PC-9 (cell line): Measurements from ENCODE around the gene MAP1LC3B2. TPM values are rescaled to one million over a fixed set of nuclear protein-coding genes. Genes with fewer than 3 reads are reported as not detected.

Experiments
- BruUV-seq: library from RNA; stranded (reverse); fragments of 400-500 nt; replicated peaks from 2 replicates; lab custom pipeline; 2021; lab: Mats Ljungman, UMichigan
- CTCF ChIA-PET: fragments of 300-600 bp; sonication (Branson Sonifier 250); formaldehyde crosslinking; loops from one replicate; lab custom pipeline; 2022; ENCODE audit warnings: antibody characterized with exemption; lab: Charles Lee
- POLR2A ChIA-PET: fragments of 300-600 bp; sonication (Branson Sonifier 250); formaldehyde crosslinking; loops from one replicate; lab custom pipeline; 2022; ENCODE audit warnings: antibody characterized with exemption; ENCODE audit not compliant: unreplicated experiment; lab: Charles Lee
- DNase-seq, 2 experiments: peaks; one replicate each; pipeline versions ENCODE4 v3.0.0 to v3.0.0-alpha.2; 2015 to 2022; ENCODE audit warnings: mixed read lengths in 1 of 2
- H2AFZ ChIP-seq: fragments of 200-600 bp; sonication (generic); 2 replicates; pipeline ENCODE4 v1.8.1; 2017; ENCODE audit warnings: antibody characterized with exemption
- H3F3A ChIP-seq: fragments of 200-600 bp; sonication (generic); 2 replicates; pipeline ENCODE4 v1.8.1; 2017; ENCODE audit warnings: antibody characterized with exemption, mild to moderate bottlenecking, low read depth; ENCODE audit not compliant: insufficient read depth
- H3K27ac ChIP-seq: fragments of 200-600 bp; sonication (generic); 2 replicates; pipeline ENCODE4 v1.6.1; 2016; ENCODE audit warnings: mixed run types
- H3K27me3 ChIP-seq: fragments of 200-600 bp; sonication (generic); 2 replicates; pipeline ENCODE4 v1.6.1; 2016; ENCODE audit warnings: low read depth, mixed run types; ENCODE audit not compliant: insufficient read depth
- H3K36me3 ChIP-seq: fragments of 200-600 bp; sonication (generic); 2 replicates; pipeline ENCODE4 v1.6.1; 2016; ENCODE audit warnings: low read depth, mixed run types
- H3K4me1 ChIP-seq: fragments of 200-600 bp; sonication (generic); replicated peaks from 2 replicates; pipeline ENCODE4 v1.6.1; 2016; ENCODE audit warnings: mixed run types; ENCODE audit not compliant: insufficient read depth
- H3K4me2 ChIP-seq: fragments of 200-600 bp; sonication (generic); 2 replicates; pipeline ENCODE4 v1.6.1; 2017; ENCODE audit warnings: mixed run types
- H3K4me3 ChIP-seq: fragments of 200-600 bp; sonication (generic); 2 replicates; pipeline ENCODE4 v1.6.1; 2016; ENCODE audit warnings: mixed run types
- H3K79me2 ChIP-seq: fragments of 200-600 bp; sonication (generic); 2 replicates; pipeline ENCODE4 v1.6.1; 2017; ENCODE audit warnings: low read depth, mixed run types
- H3K9me2 ChIP-seq: fragments of 200-600 bp; sonication (generic); 2 replicates; pipeline ENCODE4 v1.8.1; 2017; ENCODE audit warnings: mild to moderate bottlenecking; ENCODE audit not compliant: insufficient read depth
- H3K9me3 ChIP-seq: fragments of 200-600 bp; sonication (generic); 2 replicates; pipeline ENCODE4 v1.8.1; 2016; ENCODE audit warnings: low read depth; ENCODE audit not compliant: insufficient read depth
- H4K20me1 ChIP-seq: fragments of 200-600 bp; sonication (generic); 2 replicates; pipeline ENCODE4 v1.8.1; 2017; ENCODE audit not compliant: insufficient read depth
- CTCF ChIP-seq: fragments of 200-600 bp; sonication (generic); conservative IDR thresholded peaks from 2 replicates; pipeline ENCODE4 v1.6.1; 2017; ENCODE audit warnings: mixed run types, antibody characterized with exemption, mild to moderate bottlenecking, moderate library complexity
- EZH2 ChIP-seq: fragments of 200-600 bp; sonication (generic); IDR thresholded peaks from 2 replicates; pipeline ENCODE4 v1.8.0; 2017; ENCODE audit warnings: antibody characterized with exemption, low read depth
- intact Hi-C: fragments of 100-400 bp; cut with micrococcal nuclease; formaldehyde crosslinking; loops from one replicate; pipeline ENCODE4 v1.10.0; 2022; ENCODE audit not compliant: unreplicated experiment
- total RNA-seq: library from RNA; stranded (reverse); gene quantifications from 2 replicates; pipeline ENCODE4 v1.2.3, GENCODE V29; 2021

The MAP1LC3B2 gene
- total RNA-seq, 1 experiment from 2014 or later = 1.4 TPM

DNA sequence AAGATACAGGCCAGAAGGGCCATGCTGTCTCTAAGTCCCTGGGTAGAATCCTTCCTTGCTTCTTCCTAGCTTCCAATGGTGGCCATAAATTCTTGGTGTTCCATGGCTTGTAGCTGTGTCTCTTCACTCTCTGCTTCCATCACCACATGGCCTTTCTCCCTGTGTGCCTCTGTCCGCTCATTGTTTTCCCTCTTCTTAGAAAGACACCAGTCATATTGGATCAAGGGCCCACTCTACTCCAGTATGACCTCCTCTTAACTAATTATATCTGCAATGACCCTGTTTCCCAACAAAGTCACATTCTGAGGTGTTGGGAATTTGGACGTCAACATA, 7.6 kb upstream of the MAP1LC3B2 start:
- Histone ChIP-seq H3K9me3 (no peaks in the 10 kb centered on the region; the same call in 1 of the 2 replicates), H2AFZ (no peak overlapping the region), H3K4me1 (no peaks in the 10 kb centered on the region), H3K36me3 (no peaks in the 10 kb centered on the region), H3F3A (no peaks in the 10 kb centered on the region), H3K27me3 (no peaks in the 10 kb centered on the region), H3K9me2 (no peaks in the 10 kb centered on the region), H3K4me3 (no peak overlapping the region), H3K4me2 (no peak overlapping the region), H4K20me1 (no peaks in the 10 kb centered on the region), H3K27ac (no peak overlapping the region), H3K79me2 (no peaks in the 10 kb centered on the region)
- ChIA-PET POLR2A (no interaction called here), CTCF (interaction anchor here (0.6 kb wide), 1 partner anchor 473 kb away, joined by 15 read pairs; no protein-coding TSS in a partner anchor)
- no peak for DNase-seq
- BruUV-seq = no TSS peak
- TF ChIP-seq CTCF = no peak
- TF ChIP-seq EZH2 = no peak
- intact Hi-C loops = no loop called here

DNA sequence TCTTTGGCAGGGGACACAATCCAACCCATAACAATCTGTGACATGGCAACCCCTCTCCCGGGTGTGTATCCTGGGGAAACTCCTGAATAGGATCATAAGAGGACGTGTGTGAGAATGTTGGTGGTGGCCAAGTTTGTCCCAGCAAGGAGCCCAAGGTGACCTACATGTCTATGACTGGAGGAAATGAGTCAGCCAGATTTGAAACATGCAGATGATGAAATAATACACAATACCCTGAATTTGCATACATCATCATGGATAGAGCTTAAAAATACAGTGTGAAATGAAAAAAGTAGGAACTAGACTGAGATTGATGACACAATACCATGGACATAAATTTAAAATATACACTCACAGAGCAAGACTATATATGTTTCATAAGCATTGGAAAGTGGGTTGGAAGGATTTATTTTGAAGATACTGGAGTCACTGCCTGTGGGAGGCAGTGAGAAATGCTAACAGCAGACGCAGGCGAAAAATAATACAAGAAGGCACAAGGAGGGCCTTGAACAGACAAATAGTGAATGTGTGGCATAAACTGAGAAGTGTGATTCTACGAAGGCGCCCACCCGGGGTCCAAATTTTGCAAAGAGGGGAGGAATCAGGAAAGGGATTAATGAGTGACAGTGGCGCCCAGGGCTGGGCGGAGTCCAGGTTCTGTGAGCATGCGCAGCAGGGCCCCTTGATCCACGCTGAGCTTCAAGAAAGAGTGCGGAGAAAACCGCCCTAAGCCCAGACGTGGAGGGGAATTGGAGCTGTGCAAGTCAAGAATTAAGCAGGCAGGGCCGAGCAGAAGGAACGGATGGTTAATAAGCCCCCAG, 7.0 kb upstream of the MAP1LC3B2 start:
- ChIA-PET CTCF (interaction anchor here (0.6 kb wide), 1 partner anchor 473 kb away, joined by 15 read pairs; no protein-coding TSS in a partner anchor), POLR2A (no interaction called here)
- Histone ChIP-seq H3F3A (no peaks in the 10 kb centered on the region), H3K4me2 (no peak overlapping the region), H2AFZ (no peak overlapping the region), H3K9me3 (no peaks in the 10 kb centered on the region; the same call in 1 of the 2 replicates), H3K4me3 (no peak overlapping the region), H3K27ac (no peak overlapping the region), H4K20me1 (no peaks in the 10 kb centered on the region), H3K9me2 (no peaks in the 10 kb centered on the region), H3K36me3 (no peaks in the 10 kb centered on the region), H3K27me3 (no peaks in the 10 kb centered on the region), H3K79me2 (no peaks in the 10 kb centered on the region), H3K4me1 (no peaks in the 10 kb centered on the region)
- intact Hi-C loops = no loop called here
- TF ChIP-seq CTCF (no peak), EZH2 (no peak)
- DNase-seq = no peak
- no TSS peak for BruUV-seq

DNA sequence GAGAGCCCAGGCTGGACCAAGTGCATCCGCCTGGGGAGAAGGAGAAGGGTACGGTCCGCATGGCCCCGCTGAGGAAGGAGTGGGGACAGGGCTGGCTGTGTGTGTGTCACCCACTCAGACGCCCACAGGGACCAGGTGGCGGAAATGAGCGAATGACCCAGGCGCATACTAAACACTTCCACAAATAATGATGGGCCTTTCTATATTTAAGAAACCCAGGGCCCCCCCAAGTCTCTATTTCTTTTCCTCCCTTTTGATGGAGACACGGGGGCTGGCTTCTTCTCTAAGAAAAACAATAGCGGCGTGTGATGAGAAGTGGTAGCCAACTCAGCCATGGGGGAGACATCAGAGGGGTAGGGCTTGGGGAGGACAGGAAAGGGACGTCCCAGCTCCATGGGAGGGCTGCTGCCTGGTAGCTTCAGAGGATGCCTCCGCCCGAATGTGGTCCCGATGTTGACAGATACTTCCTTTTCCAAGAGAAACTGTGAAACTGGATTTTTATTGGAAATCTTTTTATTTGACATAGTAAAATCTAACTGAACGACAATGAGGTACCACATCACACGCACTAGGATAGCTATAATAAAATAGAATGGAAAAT, 6.3 kb upstream of the MAP1LC3B2 start:
- POLR2A ChIA-PET = no interaction called here
- no peaks in the 10 kb centered on the region for H3K79me2 ChIP-seq
- H3F3A ChIP-seq = no peaks in the 10 kb centered on the region
- H3K4me3 ChIP-seq = no peak overlapping the region
- no peak overlapping the region for H3K27ac ChIP-seq
- no peaks in the 10 kb centered on the region for H3K4me1 ChIP-seq
- no peaks in the 10 kb centered on the region for H3K9me2 ChIP-seq
- H3K4me2 ChIP-seq = no peak overlapping the region
- H2AFZ ChIP-seq = no peak overlapping the region
- no peak for DNase-seq
- no peaks in the 10 kb centered on the region for H4K20me1 ChIP-seq
- intact Hi-C loops = no loop called here
- no peaks in the 10 kb centered on the region for H3K27me3 ChIP-seq
- H3K9me3 ChIP-seq = no peaks in the 10 kb centered on the region; the same call in 1 of the 2 replicates
- H3K36me3 ChIP-seq = no peaks in the 10 kb centered on the region
- BruUV-seq = no TSS peak
- CTCF ChIA-PET = no interaction called here
- TF ChIP-seq EZH2 (no peak), CTCF (no peak)
